GM21529 (cell line): ENCODE data around the gene NHERF1.

Experiments used
- ATAC-seq: cut with Tn5 transposase; IDR thresholded peaks from one replicate; pipeline ENCODE4 v1.9.1; 2021; ENCODE audit not compliant: unreplicated experiment

NHERF1 gene

DNA sequence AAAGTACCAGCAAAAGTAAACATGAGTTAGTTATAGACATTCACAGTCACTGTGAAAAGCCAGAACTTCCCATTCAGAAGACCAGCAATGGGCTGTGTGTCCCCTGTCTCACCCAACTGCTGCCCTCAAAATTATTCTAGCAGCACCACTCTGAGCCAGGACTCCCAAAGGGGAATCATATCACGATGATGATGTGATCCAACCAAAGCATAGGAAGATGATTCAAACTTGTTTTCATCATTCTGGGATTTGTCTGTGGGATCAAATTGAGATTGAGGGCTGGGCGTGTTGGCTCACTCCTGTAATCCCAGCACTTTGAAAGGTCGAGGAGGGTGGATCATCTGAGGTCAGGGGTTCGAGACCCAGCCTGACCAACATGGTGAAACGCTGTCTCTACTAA lies 34.1 kb downstream of the NHERF1 start:
- ATAC-seq = no peak

DNA sequence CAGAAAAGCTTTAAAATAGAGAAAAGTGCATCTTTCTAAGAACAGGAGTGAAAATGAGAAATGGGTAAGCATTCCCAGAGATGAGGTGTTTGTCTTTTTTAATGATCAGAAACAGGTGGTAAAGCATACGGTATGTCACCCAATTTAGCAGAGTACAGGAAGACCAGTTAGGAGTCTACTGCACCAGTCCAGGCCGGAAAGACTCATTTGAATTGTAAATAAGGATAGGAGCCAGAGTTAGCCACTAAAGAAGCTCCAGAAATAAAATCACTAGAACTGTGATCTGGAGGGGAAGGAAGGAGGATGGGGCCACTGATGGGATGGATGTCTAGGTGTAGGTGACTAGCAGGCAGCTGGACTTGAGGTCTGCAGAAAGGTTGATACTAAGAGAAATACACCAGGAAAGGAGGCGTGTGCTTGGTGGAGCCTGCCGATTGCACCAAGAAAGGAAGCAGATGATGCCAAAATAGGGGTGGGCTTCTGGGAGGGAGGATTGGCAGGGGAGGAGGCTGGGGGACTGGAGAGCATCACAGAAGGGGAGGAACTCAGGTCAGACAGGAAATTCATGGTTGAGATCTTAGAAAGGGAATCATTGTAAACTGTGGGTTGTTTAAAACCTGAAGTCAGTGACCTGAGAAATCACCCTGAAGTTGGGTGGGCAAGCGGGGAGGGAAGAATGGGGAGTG lies 35.8 kb downstream of the NHERF1 start:
- ATAC-seq = no peak

DNA sequence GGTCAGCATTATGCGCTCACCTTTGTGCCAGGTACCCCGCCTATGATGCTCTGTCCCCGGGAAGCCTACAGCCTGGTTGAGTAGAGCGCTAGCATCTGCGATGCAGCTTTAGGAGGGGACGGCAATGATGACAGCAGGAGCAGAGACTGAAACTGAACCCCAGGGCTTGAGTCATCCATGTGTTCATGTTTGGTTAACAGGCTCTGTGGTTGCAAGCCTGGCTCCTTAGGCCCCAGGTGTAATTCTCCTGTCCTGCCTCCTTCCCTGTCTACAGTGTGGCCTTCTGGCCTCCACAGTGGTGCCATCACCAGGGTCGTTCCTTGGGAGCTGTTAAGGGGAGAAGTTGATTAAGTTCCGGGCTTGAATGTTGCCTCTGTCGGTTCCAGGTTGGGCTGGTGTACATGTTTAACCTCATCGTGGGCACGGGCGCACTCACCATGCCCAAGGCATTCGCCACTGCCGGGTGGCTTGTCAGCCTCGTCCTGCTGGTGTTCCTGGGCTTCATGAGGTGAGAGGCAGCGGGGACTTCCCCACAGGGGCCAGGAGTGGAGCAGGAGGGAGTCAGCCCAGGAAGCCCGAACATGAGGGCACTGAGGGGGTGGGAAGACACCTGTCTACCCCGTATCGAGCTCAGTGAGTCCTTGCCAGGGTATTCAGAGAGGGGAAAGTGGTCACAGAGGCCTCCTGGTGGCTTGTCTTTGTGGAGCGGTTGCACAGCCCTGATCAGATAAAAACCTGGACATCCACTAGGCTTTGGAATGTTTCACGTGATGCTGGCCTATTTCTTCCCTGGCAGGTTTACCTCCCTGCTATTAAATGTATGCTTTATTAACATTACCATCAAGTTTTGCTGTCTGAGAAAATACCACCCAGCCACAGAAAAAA lies 36.9 kb downstream of the NHERF1 start:
- ATAC-seq = no peak

DNA sequence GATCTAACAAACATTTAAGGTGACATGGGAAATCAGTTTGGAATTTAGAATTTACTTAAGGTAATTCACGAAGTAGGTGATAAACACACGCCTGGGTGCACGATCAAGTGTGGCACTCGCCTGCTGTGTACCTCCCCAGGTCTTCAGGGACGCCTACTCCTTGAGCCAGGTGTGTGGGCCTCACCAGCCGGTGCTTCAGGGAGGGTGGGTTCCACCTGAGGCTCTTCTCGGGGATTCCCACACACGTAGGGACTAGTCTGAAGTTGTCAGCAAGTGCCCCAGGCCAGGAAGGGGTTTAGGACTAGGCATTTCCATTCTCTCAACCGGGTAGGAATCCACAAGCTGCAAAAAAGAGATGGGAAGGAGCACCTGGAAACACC lies 37.5 kb downstream of the NHERF1 start:
- ATAC-seq = no peak

DNA sequence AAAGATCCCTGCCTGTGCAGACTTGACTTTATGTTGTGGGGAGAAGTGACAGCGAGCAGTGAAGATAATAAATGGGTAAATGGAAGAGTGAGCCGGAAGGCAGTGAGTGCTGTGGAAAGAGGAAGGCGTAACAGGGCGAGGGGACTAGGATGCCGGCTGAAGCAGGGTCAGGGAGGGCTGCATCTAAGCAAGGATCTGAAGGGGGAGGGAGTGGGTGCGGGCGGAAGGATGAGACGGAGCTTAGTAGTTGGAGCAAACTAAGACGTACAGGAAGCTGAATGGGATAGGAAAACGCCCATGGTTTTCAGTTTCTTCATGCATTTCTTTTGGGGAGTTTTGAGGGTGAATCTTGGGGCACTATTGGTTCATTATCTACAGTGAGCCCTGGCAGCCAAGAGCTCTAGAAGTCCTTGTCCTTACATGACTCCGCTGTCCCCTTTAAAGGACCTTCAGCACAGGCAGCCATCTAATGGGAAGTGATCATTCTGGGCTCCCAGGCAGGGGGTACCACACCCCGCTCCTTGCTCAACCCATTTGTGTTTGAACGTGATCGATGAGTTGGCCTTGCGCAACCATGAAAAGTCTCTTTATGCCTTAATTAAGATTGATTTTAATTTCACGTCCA lies 38.1 kb downstream of the NHERF1 start:
- no peak for ATAC-seq

DNA sequence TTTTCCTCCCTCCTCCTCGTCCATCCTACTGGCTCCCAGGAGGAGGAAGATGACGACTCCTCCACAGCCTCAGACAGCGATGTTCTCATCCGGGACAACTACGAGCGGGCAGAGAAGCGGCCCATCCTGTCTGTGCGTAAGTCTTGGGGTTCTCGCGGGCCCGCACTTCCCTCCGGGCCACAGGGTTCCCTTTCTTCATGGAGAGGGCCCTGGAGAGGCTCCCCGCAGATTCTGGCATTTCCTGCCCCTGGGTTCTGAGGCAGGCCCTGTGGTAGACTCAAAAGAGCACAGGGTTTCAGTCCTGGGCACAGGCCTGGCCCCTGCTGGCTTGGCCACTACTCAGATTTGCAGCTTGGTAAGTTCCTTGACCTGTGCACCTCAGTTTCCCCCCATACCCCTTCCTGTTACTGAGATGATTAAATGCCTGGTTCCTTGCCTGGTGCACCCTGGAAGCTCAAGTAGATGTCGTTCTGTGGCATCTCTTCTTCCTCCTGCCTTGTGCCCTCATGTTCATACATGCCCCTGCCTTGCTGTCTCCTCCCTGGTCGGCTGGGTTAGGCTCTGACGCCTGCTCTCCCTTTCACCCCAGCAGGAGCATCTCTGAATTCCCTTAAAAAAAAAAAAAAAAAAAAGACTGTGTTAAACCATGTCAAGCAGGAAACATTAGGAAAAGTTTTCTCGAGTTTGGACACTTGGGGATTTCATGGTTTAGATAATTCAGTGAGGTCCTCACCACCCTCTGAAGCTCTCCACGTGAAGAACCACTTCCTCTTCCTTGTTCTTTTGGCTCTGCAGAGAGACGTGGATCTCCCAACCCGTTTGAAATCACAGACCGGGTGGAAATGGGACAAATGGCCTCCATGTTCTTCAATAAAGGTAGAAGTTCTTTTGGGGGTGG lies 42.0 kb downstream of the NHERF1 start:
- ATAC-seq = no peak

DNA sequence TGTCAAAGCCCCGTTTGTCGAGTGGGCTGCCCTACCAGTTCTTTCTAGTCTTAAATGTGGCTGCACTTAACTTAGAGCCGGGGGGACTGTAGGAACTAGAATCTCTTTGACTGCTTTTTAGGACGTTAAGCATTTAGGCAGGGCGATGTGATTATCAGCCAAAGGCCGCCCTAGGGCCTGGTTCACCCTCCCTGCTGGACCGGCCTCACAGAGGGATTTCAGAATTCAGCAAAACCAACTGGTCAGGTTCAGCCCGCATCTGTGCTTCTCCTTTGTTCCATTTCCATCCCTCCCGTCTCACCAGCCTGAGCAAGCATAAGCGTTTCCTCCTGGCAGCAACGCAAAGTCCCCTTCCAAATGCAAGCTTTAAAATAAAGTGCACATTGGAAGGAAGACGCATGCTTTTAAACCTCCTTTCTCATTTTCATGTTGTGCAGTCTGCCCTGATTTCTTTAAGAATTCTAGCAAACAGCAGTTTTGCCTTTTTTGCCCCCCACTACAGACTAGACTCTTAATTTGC lies 44.2 kb downstream of the NHERF1 start:
- ATAC-seq = no peak

DNA sequence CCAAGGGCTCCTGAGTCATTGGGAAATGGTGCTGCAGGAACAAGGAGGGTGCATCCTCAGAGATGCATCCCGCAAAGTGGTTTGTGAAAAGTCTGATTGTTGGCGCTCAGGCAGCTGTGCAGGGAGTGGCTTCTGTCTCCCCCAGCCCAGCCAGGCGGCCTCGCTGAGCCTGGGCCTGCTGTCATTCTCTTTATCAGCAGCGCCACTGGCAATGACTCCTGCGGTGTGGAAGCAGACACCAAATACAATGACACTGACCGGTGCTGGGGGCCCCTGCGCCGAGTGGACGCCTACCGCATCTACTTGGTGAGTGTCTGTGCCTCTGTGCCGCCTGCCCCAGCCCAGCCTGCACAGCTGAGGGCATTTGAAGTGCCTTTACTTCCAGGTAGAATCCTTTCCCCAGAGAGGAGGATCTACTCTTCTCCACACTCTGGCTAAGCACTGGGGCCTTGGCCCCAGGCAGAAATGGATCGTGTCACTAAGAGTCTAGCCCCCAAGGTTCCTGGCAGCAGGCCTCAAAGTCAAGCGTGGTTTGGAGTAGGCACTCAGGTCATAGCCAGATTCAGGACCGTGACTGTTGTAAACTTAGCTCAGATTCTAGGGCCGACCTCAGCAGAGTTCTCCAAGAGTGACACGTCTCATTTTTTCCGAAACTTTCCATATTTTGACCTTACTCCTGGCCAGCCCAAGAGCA lies 47.0 kb downstream of the NHERF1 start:
- no peak for ATAC-seq

DNA sequence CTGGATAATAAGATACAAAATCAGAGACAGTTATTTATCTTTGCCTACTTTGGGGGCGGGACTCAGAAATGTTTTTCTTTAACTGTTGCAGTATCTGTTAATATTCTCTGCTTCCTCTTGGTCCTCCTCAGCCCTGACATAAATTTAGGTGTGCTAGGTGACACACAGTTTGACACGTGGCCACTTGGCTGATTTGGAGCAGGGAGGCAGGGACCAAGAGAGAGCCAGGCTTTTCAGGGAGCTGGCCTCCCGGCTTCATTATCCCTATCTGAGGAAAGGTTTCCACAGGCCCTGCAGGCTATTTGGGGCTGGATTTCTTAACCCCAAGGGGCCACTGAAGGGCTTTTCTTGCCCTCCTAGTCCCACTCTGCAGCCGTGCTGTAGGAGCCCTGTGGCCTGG lies 47.8 kb downstream of the NHERF1 start:
- ATAC-seq = no peak

DNA sequence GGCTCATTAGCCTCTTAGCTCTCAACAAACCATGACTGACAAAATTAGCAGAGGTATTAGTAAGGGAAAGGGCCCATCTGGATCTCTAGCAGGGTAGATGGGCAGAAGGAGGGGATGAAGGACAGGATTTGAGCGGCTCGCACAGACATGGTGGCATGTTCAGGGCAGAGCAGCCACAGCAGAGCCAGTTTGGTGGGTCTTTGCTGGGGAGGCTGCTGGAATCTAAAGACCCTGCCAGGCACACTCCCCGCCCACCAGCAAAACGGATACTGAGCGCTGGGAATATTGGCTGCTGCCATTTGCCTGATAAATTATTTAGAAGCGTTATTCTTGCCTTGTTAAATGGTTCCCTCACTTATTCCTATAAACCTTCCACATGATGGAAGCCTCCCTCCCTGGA lies 48.4 kb downstream of the NHERF1 start:
- no peak for ATAC-seq

DNA sequence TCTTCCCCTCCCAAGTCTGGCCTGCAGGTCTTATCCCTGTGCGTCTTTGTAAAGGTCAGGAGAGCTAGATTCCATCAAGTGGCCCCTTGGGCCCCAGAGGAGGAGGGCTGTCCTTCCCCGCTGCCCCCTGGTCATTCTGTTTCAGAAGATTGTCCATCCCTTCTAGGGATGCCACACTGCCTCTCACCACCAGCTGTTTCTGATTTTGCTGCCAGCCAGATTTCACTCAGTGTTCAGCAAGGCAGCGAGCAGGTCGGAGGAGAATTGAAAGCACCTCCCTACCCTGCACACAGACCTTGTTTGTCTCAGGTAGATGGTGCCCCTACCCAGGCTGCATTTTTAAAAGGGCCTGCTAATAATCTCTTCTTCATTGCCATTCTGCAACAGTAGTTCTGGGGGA lies 49.4 kb downstream of the NHERF1 start:
- ATAC-seq = no peak

DNA sequence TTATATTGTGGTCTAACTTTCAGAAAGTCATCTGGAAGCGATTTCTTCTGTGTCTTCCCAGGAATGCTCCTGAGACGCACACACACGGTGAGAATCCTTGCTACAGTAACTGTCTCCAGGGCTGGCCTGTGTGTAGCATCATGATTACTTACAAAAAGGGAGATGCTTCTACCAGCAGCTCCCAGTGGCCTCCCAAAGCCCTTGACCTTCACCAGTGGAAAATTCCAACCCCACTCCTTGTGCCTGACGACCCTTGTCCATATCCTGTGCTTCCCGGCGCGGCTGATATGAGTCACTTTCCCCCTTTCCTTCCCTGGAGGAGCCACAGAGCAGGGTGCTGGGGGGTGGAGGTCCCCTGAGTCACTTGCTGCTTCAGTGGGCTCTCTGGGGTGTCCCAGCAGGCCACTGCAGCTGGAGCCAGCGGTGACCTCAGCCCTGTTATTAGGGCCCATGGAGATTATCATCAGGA lies 49.8 kb downstream of the NHERF1 start:
- ATAC-seq = no peak

DNA sequence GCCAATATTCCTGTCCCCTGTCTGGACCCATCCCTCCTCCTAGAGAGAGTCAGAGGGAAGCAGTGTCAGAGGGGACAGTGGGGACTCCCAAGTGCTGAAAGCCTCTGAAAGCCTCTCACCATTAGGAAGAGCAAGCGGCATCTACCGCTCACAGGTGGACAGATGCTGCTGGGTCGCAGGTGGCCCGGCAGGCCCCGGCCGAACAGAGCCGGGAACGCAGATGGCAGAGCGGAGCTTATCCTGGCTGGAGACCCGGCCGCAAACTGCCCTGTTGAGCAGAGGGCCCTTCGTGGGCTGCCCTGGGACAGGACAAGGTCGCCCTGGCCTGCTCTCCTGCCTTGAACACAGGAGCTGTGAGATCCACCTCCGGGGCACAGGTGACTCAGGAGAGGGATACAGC lies 50.7 kb downstream of the NHERF1 start:
- no peak for ATAC-seq

DNA sequence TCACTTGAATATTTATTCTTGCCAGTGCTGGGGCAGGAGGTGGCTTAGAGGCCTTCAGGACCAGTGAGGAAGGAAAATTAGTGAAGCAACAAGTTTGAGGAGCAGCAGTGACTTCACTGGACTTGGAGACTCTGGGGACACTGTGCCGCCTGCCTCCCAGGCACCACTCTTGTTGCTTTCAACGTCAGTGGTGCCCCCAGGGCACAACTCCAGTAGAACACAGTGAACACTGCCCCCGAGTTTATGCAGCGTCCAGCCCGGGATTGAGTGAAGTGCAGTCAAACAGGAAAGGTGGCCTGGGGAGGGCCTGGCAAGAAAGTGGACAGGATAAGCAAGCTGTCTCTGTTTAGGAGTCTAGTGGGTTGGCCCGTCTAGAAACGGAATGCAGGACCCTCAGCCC lies 52.1 kb downstream of the NHERF1 start:
- ATAC-seq = no peak

DNA sequence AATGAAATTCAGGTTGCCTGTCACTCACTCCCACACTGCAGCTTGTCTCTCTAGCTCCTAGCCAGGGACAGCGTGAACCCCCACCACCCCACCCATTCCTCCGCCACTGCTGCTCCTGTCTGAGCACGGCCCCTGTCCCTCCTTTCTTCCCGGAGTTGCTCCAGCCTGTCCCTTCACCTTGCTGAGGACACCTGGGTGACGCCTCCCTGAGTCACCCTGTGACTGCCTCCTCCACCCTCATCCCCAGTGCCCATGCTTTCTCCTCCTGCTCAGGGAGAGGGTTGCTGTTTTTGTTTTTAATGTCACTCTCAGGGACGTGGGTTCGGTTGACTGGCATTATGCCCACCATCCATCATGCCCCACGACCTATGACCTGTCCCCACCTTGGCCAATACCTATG lies 53.5 kb downstream of the NHERF1 start:
- ATAC-seq = no peak

DNA sequence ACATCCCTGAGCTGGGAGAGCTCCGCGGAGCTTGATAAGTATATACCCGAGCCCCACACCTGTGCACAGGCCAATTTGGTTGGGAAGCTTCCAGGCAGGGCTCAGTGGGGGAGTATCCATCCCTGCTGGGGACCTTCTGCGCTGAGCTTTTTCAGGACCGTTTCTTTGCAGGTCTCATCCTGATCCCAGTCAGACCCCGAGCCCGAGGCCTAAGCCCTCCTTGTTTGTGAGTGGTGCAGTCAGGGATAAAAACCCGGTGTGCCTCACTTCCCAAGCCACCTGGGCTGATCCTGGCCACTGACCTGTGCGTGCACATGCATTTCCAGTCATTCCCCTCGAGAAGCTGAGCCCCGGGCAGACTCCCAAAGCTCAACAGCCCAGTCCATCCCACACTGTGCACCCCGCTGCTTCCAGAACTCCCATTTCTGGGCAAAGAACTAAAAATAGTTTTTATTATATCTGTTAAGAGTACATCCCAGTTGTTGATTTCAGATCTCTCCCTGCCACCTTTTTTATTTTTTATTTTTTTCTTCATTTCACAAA lies 55.0 kb downstream of the NHERF1 start:
- no peak for ATAC-seq

DNA sequence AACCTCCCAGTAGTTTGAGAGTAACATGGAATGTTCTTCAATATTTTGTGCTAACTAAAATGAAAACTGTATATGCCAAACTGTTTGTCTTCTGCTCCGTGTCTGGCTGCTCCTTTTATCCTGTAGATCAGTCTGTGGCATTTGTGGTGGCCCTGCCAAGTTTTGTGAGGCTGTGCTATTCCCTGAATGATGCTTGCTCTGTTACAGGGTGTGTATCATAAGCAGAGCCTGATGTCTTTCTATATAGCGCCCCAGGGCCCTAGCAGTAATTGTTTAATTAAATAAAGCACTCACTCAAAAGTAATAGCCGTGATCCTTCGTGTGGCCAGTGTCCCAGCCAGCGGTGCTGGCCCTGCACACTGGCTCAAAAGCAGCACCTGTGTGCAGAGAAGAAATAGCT lies 55.5 kb downstream of the NHERF1 start:
- ATAC-seq = no peak

DNA sequence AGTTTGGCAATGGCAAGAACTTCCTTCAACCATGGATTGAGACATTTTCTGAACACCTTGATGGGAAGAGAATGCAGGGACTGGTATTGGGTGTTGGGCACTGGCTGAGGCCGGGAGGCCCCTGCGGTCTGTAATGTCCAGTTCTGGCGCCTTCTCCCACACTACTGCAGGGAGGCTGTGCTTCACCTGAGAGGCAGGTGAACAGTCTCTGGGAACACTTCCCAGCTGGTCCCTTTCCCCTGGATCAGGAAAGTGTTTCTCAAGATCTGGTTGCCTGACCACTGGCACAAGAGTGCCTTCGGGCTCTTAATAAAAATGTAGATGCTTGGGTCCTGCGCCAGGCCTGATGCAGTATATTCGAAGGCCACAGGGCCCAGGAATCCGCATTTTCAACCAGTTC lies 56.3 kb downstream of the NHERF1 start:
- ATAC-seq = no peak

DNA sequence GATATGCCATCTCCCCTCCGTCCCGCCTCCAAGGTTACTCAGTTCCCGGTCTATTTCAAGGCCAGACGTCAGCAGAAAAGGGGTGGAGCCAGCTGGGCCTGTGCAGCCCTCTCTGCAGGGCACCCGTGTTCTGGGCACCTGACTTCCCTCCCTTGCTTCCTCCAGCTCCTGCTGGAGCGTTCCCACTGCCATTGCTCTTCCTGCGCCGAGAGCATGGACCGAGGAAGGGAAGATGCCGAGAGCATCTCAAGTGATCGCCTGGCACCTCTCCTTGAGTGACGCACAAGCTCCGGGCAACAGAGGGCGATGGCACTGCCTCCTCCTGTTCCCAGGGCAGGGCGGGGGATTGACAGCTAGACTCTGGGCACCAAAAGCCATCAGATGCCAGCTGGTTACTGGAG lies 57.2 kb downstream of the NHERF1 start:
- ATAC-seq = no peak

DNA sequence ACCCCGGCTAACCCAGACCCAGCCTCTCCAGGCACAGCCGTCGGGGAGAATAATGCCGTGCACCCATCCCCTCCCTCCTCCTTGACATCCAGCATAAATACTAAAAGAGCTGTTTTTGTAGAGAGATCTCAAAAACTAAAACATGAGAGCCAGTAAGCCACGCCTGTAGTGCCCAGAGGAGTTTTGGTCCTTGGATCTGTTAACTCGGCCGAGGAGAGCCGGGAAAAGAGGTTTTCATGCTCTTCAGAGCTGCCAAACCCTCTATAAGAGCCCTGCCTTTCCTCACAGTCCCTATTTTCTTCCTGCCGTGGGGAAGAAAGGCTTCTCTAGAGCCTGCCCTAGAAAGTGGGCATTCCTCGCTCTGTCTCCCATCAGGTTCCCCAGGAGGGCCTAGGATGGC lies 57.9 kb downstream of the NHERF1 start:
- no peak for ATAC-seq
